ENCODE measurements around the gene PRICKLE4. TPM values are rescaled to one million over a fixed set of nuclear protein-coding genes. Genes with fewer than 3 reads are reported as not detected.

PRICKLE4 gene
- total RNA-seq, 4 donors from 2014 or later = 2.1 to 5.8 (median 4.1) TPM

DNA sequence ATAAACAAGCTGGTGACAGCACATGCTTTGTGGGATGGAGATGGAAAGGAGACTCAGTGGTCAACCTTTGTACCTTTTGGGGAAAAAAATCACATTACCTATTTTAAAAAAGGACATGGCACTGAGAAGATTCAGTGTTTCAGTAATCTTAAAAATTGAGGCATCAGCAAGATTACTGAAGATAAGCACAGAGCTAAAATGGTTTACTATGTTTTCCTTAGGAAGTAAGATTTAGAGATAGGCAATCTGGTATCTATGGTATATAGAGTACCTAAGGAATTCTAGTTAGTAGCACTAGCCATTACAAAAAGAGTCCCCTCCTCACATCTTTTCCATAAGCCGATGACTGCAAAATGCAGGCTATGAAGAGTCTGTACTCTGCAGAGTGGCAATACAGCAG, 42.6 kb downstream of the PRICKLE4 start:
- Histone ChIP-seq H3K36me3 (peaks cover 0 to 5% (median 0%) of the 10 kb centered on the region in 4 donors), H3K4me3 (no peak overlapping the region), H3K4me1 (no peaks in the 10 kb centered on the region), H3K9me3 (no peaks in the 10 kb centered on the region), H3K27me3 (no peaks in the 10 kb centered on the region), H3K27ac (replicated peaks in 1 of 4) (no peak overlapping the region)
- TF ChIP-seq POLR2AphosphoS5 (IDR thresholded peaks at IDR 0.05) (no peak), POLR2A (IDR thresholded peaks at IDR 0.05; ENCODE audit: low read depth) (no peak), EP300 (IDR thresholded peaks at IDR 0.05) (no peak)
- TF ChIP-seq, protein P1, sequence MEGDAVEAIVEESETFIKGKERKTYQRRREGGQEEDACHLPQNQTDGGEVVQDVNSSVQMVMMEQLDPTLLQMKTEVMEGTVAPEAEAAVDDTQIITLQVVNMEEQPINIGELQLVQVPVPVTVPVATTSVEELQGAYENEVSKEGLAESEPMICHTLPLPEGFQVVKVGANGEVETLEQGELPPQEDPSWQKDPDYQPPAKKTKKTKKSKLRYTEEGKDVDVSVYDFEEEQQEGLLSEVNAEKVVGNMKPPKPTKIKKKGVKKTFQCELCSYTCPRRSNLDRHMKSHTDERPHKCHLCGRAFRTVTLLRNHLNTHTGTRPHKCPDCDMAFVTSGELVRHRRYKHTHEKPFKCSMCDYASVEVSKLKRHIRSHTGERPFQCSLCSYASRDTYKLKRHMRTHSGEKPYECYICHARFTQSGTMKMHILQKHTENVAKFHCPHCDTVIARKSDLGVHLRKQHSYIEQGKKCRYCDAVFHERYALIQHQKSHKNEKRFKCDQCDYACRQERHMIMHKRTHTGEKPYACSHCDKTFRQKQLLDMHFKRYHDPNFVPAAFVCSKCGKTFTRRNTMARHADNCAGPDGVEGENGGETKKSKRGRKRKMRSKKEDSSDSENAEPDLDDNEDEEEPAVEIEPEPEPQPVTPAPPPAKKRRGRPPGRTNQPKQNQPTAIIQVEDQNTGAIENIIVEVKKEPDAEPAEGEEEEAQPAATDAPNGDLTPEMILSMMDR (IDR thresholded peaks at IDR 0.05) = no peak
- no peak for DNase-seq (ENCODE audit: extremely low spot score)
- intact Hi-C loops (cut with DNase I) = no loop called here
- WGBS = 100% methylated on average over 1 of the region's 1 CpG

DNA sequence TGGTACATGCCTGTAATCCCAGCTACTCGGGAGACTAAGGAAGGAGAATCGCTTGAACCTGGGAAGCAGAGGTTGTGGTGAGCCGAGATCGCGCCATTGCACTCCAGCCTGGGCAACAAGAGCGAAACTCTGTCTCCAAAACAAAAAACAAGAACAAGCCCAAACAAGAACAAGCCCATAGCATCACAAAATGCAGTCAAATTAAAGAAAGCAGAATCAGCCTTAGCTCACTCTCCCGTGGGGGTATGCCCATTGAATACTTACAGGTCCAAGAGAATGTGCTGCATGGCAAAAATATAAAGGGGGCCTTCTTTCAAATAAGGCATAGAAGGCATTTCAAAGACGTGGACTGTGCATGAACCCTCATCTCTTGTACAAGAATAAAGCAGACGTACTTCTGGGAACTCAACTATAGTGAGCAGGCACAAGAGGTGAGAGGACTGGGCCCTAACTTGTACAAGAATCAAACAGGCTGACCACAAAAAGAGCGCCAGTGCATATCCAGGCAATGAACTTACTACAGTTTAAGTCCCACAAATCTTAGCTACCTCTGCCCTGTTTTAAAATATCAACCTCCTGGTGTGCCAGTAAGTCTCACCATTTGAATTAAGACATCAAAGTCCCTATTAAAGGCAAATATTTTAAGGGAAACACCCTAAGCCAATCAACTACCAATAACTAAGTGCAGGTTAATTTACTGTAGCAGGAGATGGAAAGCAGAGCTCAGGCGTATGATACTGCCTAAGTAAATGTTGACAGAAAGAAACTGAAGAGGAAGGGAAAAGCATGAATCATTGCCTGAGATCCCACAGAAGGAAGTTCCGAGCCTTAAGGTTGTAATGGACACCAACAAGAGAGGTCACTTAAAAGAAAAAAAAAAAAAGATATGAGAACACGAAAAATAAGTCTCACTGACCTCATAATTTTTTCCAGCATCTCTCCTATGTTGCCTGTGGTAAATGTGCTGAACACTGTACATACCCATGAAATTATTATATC, 44.3 kb downstream of the PRICKLE4 start:
- no peaks in the 10 kb centered on the region for H3K27me3 ChIP-seq
- peaks cover 0 to 5% (median 0%) of the 10 kb centered on the region in 4 donors for H3K36me3 ChIP-seq
- H3K4me3 ChIP-seq = no peak overlapping the region
- intact Hi-C loops (cut with DNase I) = no loop called here
- no peaks in the 10 kb centered on the region for H3K9me3 ChIP-seq
- 87% methylated on average over 13 of the region's 13 CpGs for WGBS
- no peak for DNase-seq (ENCODE audit: extremely low spot score)
- H3K27ac ChIP-seq (replicated peaks in 1 of 4) = no peak overlapping the region
- TF ChIP-seq POLR2A (IDR thresholded peaks at IDR 0.05; ENCODE audit: low read depth) (no peak), EP300 (IDR thresholded peaks at IDR 0.05) (no peak), POLR2AphosphoS5 (IDR thresholded peaks at IDR 0.05) (no peak)
- TF ChIP-seq, protein P1 (IDR thresholded peaks at IDR 0.05) = no peak
- H3K4me1 ChIP-seq = no peaks in the 10 kb centered on the region

DNA sequence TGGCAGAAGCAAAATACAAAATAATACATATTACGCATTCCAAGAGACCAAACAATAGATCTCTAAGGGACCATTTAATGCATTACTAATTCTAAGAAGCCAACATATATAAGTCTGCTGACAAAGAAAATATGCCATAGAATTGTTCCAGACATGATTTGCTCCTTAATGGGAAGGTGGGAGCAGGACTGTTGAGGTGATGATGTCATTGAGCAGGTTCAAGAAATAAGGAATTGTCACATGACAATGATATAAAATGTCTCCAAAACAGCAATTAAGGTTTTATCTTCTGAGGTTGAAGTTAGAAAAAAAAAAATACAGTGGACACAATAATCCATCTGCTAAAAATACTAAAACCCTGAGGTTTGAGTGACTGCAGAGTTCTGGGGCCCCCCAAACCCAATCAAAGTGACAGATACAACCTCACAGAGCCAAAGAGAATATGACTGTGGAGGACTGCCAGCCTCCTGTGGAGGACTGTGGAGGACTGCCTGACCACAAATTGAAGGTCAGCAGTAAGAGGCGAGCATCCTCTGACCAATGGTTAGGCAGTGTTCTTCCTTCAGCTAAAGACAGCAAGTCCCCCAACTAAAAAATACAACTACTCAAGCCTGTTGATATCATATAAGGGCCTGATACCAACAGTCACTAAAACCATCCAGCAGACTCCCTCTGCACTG, 45.9 kb downstream of the PRICKLE4 start:
- WGBS = 95% methylated on average over 2 of the region's 2 CpGs
- Histone ChIP-seq H3K27ac (replicated peaks in 1 of 4) (no peak overlapping the region), H3K4me3 (no peak overlapping the region), H3K9me3 (no peaks in the 10 kb centered on the region), H3K27me3 (no peaks in the 10 kb centered on the region), H3K4me1 (no peaks in the 10 kb centered on the region), H3K36me3 (peaks cover 0 to 5% (median 0%) of the 10 kb centered on the region in 4 donors)
- intact Hi-C loops (cut with DNase I) = no loop called here
- no peak for TF ChIP-seq POLR2A (IDR thresholded peaks at IDR 0.05; ENCODE audit: low read depth)
- TF ChIP-seq POLR2AphosphoS5 (IDR thresholded peaks at IDR 0.05) = no peak
- TF ChIP-seq EP300 (IDR thresholded peaks at IDR 0.05) = no peak
- TF ChIP-seq, protein P1 (IDR thresholded peaks at IDR 0.05) = no peak
- DNase-seq (ENCODE audit: extremely low spot score) = no peak

DNA sequence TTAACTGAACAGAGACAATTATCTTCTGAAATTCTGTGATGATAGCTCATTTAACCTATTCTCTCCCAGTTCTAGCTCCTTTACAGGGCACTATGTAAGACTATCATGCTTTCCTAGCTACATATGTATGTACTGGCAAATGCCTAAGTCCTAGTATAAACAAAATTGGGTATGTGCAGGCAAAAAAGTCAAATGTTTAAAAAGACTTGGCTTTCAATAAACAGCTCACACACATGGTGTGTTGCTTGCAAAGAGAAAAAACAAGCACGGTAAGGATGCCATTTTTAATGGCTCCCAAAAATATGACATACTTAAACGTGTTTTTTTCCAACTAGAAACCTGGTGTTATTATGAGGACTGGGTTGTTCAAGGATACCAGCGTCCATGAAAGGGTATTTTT, 51.7 kb downstream of the PRICKLE4 start:
- no peak overlapping the region for H3K4me3 ChIP-seq
- TF ChIP-seq POLR2A (IDR thresholded peaks at IDR 0.05; ENCODE audit: low read depth) = no peak
- no peak overlapping the region for H3K27ac ChIP-seq (replicated peaks in 1 of 4)
- no peaks in the 10 kb centered on the region for H3K4me1 ChIP-seq
- DNase-seq (ENCODE audit: extremely low spot score) = no peak
- intact Hi-C loops (cut with DNase I) = no loop called here
- no peaks in the 10 kb centered on the region for H3K27me3 ChIP-seq
- no peaks in the 10 kb centered on the region for H3K9me3 ChIP-seq
- H3K36me3 ChIP-seq = no peaks in the 10 kb centered on the region
- WGBS = 85% methylated on average over 3 of the region's 3 CpGs

DNA sequence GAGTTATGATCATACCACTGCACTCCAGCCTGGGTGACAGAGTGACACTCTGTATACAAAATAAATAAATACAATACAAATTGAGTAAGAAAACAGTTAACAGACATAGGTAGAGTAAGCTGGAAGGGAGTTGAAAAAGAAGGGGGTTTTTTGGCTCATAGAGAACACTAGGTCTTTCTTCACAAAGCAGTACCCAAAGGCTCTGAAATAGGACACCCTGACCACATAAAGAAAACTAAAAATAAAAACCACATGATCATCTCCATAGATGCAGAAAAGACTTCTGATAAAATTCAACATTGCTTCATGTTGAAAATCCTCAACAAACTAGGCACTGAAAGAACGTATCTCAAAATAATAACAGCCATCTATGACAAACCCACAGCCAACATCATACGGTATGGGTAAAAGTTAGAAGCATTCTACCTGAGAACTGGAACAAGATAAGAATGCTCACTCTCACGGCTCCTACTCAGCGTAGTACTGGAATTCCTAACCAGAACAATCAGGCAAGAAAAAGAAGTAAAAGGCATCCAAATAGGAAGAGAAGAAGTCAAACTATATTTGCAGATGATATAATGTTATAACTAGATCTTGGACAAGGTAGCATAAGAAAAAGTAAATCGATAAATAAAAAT, 55.6 kb downstream of the PRICKLE4 start:
- DNase-seq (ENCODE audit: extremely low spot score) = no peak
- no peaks in the 10 kb centered on the region for H3K27me3 ChIP-seq
- TF ChIP-seq POLR2A (IDR thresholded peaks at IDR 0.05; ENCODE audit: low read depth) (no peak), EP300 (IDR thresholded peaks at IDR 0.05) (no peak), POLR2AphosphoS5 (IDR thresholded peaks at IDR 0.05) (no peak)
- TF ChIP-seq, protein P1 (IDR thresholded peaks at IDR 0.05) = no peak
- no peaks in the 10 kb centered on the region for H3K4me1 ChIP-seq
- no peak overlapping the region for H3K4me3 ChIP-seq
- H3K9me3 ChIP-seq = no peaks in the 10 kb centered on the region
- H3K36me3 ChIP-seq = no peaks in the 10 kb centered on the region
- no peak overlapping the region for H3K27ac ChIP-seq (replicated peaks in 1 of 4)
- intact Hi-C loops (cut with DNase I) = no loop called here
- WGBS = 94% methylated on average over 5 of the region's 5 CpGs
